Neuronal stem cell (in vitro differentiated cells): ENCODE measurements around the gene ZDHHC11.
"Not testable (repeated sequence)": the region's sequence is repeated elsewhere in the genome, so short reads cannot be mapped to it uniquely, and the experiment has no call there.

ENCODE experiments used
- DNase-seq: peaks from one replicate; pipeline ENCODE4 v3.0.0-alpha.2; 2013; ENCODE audit warnings: low spot score
- H2AFZ ChIP-seq: one replicate; pipeline ENCODE4 v1.6.1; 2013; ENCODE audit warnings: mild to moderate bottlenecking, low read length, inconsistent platforms
- H2AK5ac ChIP-seq: 2 replicates; pipeline ENCODE4 v1.6.1; 2013; ENCODE audit warnings: low read depth, mild to moderate bottlenecking, inconsistent platforms, low read length, moderate library complexity, mixed read lengths
- H2BK120ac ChIP-seq: 2 replicates; pipeline ENCODE4 v1.6.1; 2013; ENCODE audit warnings: low read depth, mild to moderate bottlenecking, inconsistent platforms, low read length, moderate library complexity, mixed read lengths
- H2BK12ac ChIP-seq: one replicate; pipeline ENCODE4 v1.6.1; 2013; ENCODE audit warnings: low read length, inconsistent platforms
- H2BK15ac ChIP-seq: 2 replicates; pipeline ENCODE4 v1.6.1; 2013; ENCODE audit warnings: mild to moderate bottlenecking, low read length, inconsistent platforms, mixed read lengths
- H2BK5ac ChIP-seq: one replicate; pipeline ENCODE4 v1.6.1; 2013; ENCODE audit warnings: inconsistent platforms, mild to moderate bottlenecking, low read length, moderate library complexity
- H3K14ac ChIP-seq: one replicate; pipeline ENCODE4 v1.6.1; 2013; ENCODE audit warnings: low read length, inconsistent platforms
- H3K18ac ChIP-seq: 2 replicates; pipeline ENCODE4 v1.6.1; 2013; ENCODE audit warnings: low read length, inconsistent platforms
- H3K23ac ChIP-seq: 2 replicates; pipeline ENCODE4 v1.6.1; 2013; ENCODE audit warnings: low read depth, mild to moderate bottlenecking, mixed read lengths, low read length, inconsistent platforms; ENCODE audit not compliant: poor library complexity
- H3K27ac ChIP-seq: replicated peaks from 3 replicates; pipeline ENCODE4 v1.5.1; 2013; ENCODE audit warnings: low read length, inconsistent platforms
- H3K27me3 ChIP-seq, 3 experiments: 2 replicates each; pipeline ENCODE4 v1.6.1; 2013; ENCODE audit warnings: low read length in 3 of 3, mild to moderate bottlenecking in 2 of 3, inconsistent platforms in 1 of 3, low read depth in 1 of 3, mixed read lengths in 1 of 3, moderate library complexity in 1 of 3; ENCODE audit not compliant: control insufficient read depth in 3 of 3, insufficient read depth in 3 of 3
- H3K36me3 ChIP-seq, 2 donors: replicated peaks in 1 of 2; 2 replicates each; pipeline ENCODE4 v1.6.1; 2013; ENCODE audit warnings: low read length in 2 of 2; ENCODE audit not compliant: control insufficient read depth in 2 of 2, insufficient read depth in 2 of 2
- H3K4ac ChIP-seq: 2 replicates; pipeline ENCODE4 v1.6.1; 2013; ENCODE audit warnings: inconsistent platforms, mild to moderate bottlenecking, low read length, moderate library complexity
- H3K4me1 ChIP-seq, 2 donors: 1 replicate in 1 of 2; 2 replicates in 1 of 2; pipeline ENCODE4 v1.6.1; 2013; ENCODE audit warnings: low read length in 2 of 2, low read depth in 1 of 2; ENCODE audit not compliant: control insufficient read depth in 2 of 2, insufficient read depth in 1 of 2
- H3K4me2 ChIP-seq: one replicate; pipeline ENCODE4 v1.6.1; 2013; ENCODE audit warnings: mild to moderate bottlenecking, low read length, inconsistent platforms; ENCODE audit not compliant: insufficient read depth, poor library complexity, severe bottlenecking
- H3K4me3 ChIP-seq, 2 donors: 2 replicates each; pipeline ENCODE4 v1.5.1; 2013; ENCODE audit warnings: low read length in 2 of 2, mild to moderate bottlenecking in 2 of 2, inconsistent platforms in 1 of 2, moderate library complexity in 1 of 2
- H3K79me1 ChIP-seq: one replicate; pipeline ENCODE4 v1.6.1; 2013; ENCODE audit warnings: low read depth, mild to moderate bottlenecking, inconsistent platforms, low read length, moderate library complexity
- H3K9ac ChIP-seq: one replicate; pipeline ENCODE4 v1.6.1; 2013; ENCODE audit warnings: mild to moderate bottlenecking, low read depth, low read length, inconsistent platforms; ENCODE audit not compliant: poor library complexity
- H3K9me3 ChIP-seq, 2 donors: replicated peaks in 1 of 2; 2 replicates each; pipeline versions ENCODE3 to v1.6.1; 2013; ENCODE audit warnings: low read length in 2 of 2, mild to moderate bottlenecking in 2 of 2, inconsistent platforms in 1 of 2, low read depth in 1 of 2, mixed read lengths in 1 of 2, moderate library complexity in 1 of 2; ENCODE audit not compliant: control insufficient read depth in 2 of 2, insufficient read depth in 1 of 2
- H4K8ac ChIP-seq: one replicate; pipeline ENCODE4 v1.6.1; 2013; ENCODE audit warnings: low read depth, mild to moderate bottlenecking, inconsistent platforms, low read length, moderate library complexity
- H4K91ac ChIP-seq: one replicate; pipeline ENCODE4 v1.6.1; 2013; ENCODE audit warnings: low read length, low read depth, mild to moderate bottlenecking, inconsistent platforms; ENCODE audit not compliant: poor library complexity
- WGBS, 2 donors: extraction: QIAGEN DNeasy Blood & Tissue Kit; methylation state at CpG; one replicate each; pipeline ENCODE4 v1.1.7; 2013; ENCODE audit warnings: missing lambda C conversion rate in 2 of 2, mixed read lengths in 1 of 2; ENCODE audit not compliant: insufficient read length in 2 of 2, insufficient replicate concordance in 1 of 2; ENCODE audit errors: extremely low coverage in 2 of 2; 5-methylcytosine and 5-hydroxymethylcytosine counted together

ZDHHC11 gene

DNA sequence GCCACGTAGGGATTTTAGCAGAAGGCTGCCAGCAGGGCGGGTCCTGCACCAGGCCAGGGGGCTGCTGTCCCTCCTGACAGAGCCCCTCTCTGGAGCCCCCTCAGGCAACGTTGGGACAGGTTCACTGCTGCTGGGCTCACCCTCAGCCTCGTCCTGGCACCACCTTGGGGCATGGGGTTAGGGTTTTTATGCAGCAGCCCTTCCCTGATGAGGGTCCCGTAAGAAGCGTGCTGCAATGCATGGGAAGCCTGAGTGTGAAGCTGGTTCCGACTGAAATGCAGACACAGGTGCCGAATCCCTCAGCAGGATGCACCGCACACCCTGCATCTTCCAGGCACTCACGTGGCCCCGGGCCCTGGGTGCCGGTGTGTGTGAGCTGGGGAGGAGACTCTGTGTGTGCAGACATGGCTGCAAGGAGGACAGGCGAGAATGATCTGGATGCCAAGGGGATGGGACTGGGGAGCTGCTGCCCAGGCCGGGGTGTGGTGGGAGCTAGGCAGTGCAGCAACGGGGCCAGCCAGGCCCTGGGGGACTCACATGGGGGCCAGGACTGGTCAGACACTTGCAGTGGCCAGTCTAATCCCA lies 93.3 kb downstream of the ZDHHC11 start:
- Histone ChIP-seq H3K4me3 (no peak overlapping the region), H2BK120ac (peak overlapping the region; percentile 99), H3K4me1 (peaks cover 27 to 35% of the 10 kb centered on the region in 2 donors), H3K23ac (peak overlapping the region; percentile 50), H3K27ac (peak overlapping the region; percentile 17), H3K9me3 (peaks cover 0 to 3% of the 10 kb centered on the region in 2 donors), H3K14ac (peak overlapping the region; percentile 63), H3K27me3 (no peaks in the 10 kb centered on the region), H3K79me1 (peaks cover 4% of the 10 kb centered on the region), H3K9ac (peak overlapping the region; percentile 79), H2AK5ac (peak overlapping the region; percentile 94), H2BK15ac (peak overlapping the region; percentile 76), H3K36me3 (no peaks in the 10 kb centered on the region), H4K8ac (peak overlapping the region; percentile 98), H4K91ac (peak overlapping the region; percentile 48), H3K4ac (peak overlapping the region; percentile 94), H2BK5ac (peak overlapping the region; percentile 99), H3K4me2 (no peak overlapping the region), H2AFZ (no peak overlapping the region), H2BK12ac (peak overlapping the region; percentile 99), H3K18ac (peak overlapping the region; percentile 99)
- whole genome bisulfite sequencing, 2 donors: no CpG with 5 or more reads among the region's 15 CpGs
- no peak for DNase-seq

- H3K4me1 ChIP-seq: peaks cover 27 to 35% of the 10 kb centered on the region in 2 donors
- peak; percentile 46 for DNase-seq
- peak overlapping the region; percentile 50 for H3K23ac ChIP-seq
- WGBS, 2 donors: no CpG with 5 or more reads among the region's 11 CpGs
- peak overlapping the region; percentile 97 for H2BK12ac ChIP-seq
- no peaks in the 10 kb centered on the region for H3K36me3 ChIP-seq
- H3K4me3 ChIP-seq: no peak overlapping the region
- no peak overlapping the region for H4K8ac ChIP-seq
- peak overlapping the region; percentile 69 for H2AFZ ChIP-seq
- peak overlapping the region; percentile 63 for H3K14ac ChIP-seq
- peak overlapping the region; percentile 17 for H3K27ac ChIP-seq
- H3K9ac ChIP-seq: peak overlapping the region; percentile 79
- peaks cover 0 to 3% of the 10 kb centered on the region in 2 donors for H3K9me3 ChIP-seq
- peaks cover 4% of the 10 kb centered on the region for H3K79me1 ChIP-seq
- H2BK15ac ChIP-seq: peak overlapping the region; percentile 97
- peak overlapping the region; percentile 97 for H2AK5ac ChIP-seq
- H2BK120ac ChIP-seq: peak overlapping the region; percentile 99
- H3K18ac ChIP-seq: peak overlapping the region; percentile 99
- H2BK5ac ChIP-seq: peak overlapping the region; percentile 99
- H3K4me2 ChIP-seq: peak overlapping the region; percentile 29
- H4K91ac ChIP-seq: no peak overlapping the region
- H3K27me3 ChIP-seq: no peaks in the 10 kb centered on the region
- peak overlapping the region; percentile 94 for H3K4ac ChIP-seq
Observed at GRCh38 chr5:756865-757345, 93.9 kb downstream of the ZDHHC11 start.

DNA sequence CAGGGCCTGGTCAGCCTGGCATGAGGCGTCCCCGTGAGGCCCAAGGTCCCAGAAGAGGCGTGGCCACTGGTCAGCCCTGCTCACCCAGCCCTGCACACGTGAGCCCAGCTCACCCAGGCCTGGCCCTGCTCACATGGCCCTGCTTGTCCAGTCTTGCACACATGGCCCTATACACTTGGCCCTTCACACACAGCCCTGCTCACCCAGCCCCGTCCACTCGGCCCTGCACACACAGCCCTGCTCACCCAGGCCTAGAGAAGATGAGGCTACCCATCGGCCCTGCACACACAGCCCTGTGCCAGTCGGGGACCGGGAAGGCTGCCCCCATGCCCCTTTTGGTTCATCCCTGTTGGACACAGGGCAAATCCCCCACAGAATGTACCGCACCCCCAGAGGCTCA lies 94.6 kb downstream of the ZDHHC11 start:
- peaks cover 27 to 35% of the 10 kb centered on the region in 2 donors for H3K4me1 ChIP-seq
- peak overlapping the region; percentile 97 for H2AK5ac ChIP-seq
- no peaks in the 10 kb centered on the region for H3K36me3 ChIP-seq
- peak overlapping the region; percentile 95 for H2BK120ac ChIP-seq
- H3K79me1 ChIP-seq: peaks cover 3% of the 10 kb centered on the region
- peak overlapping the region; percentile 53 for H3K9ac ChIP-seq
- peak overlapping the region; percentile 100 for H3K4ac ChIP-seq
- DNase-seq: no peak
- peak overlapping the region; percentile 100 for H2BK12ac ChIP-seq
- no peak overlapping the region for H2AFZ ChIP-seq
- H3K4me3 ChIP-seq: no peak overlapping the region
- no peak overlapping the region for H3K4me2 ChIP-seq
- H3K18ac ChIP-seq: peak overlapping the region; percentile 100
- H4K91ac ChIP-seq: peak overlapping the region; percentile 68
- H2BK5ac ChIP-seq: peak overlapping the region; percentile 99
- H3K27me3 ChIP-seq: no peaks in the 10 kb centered on the region
- peak overlapping the region; percentile 84 for H4K8ac ChIP-seq
- no CpG with 5 or more reads among the region's 10 CpGs for WGBS, 2 donors
- H3K9me3 ChIP-seq: peaks cover 0 to 2% of the 10 kb centered on the region in 2 donors
- peak overlapping the region; percentile 97 for H3K14ac ChIP-seq
- H3K23ac ChIP-seq: peak overlapping the region; percentile 77
- no peak overlapping the region for H3K27ac ChIP-seq
- peak overlapping the region; percentile 97 for H2BK15ac ChIP-seq

DNA sequence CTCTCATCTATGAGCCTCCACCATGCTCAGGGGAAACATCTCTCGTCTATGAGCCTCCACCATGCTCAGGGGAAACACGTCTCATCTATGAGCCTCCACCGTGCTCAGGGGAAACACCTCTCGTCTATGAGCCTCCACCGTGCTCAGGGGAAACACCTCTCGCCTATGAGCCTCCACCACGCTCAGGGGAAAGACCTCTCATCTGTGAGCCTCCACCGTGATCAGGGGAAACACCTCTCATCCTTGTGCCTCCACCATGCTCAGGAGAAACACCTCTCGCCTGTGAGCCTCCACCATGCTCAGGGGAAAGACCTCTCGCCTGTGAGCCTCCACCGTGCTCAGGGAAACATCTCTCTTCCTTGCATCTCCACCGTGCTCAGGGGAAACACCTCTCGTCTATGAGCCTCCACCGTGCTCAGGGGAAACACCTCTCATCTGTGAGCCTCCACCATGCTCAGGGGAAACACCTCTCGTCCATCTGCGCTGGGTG lies 96.6 kb downstream of the ZDHHC11 start:
- H3K79me1 ChIP-seq, H3K9ac ChIP-seq, H4K8ac ChIP-seq, H4K91ac ChIP-seq, H3K4me3 ChIP-seq, H2AK5ac ChIP-seq, H3K4me2 ChIP-seq, H3K36me3 ChIP-seq, H3K18ac ChIP-seq, H3K27me3 ChIP-seq, H2BK120ac ChIP-seq, H2BK12ac ChIP-seq, H2BK15ac ChIP-seq, H2BK5ac ChIP-seq, H3K9me3 ChIP-seq, DNase-seq, H3K27ac ChIP-seq, H2AFZ ChIP-seq: not testable (repeated sequence)
- Histone ChIP-seq H3K4ac (peak overlapping the region; percentile 7), H3K4me1 (peaks cover 24 to 31% of the 10 kb centered on the region in 2 donors), H3K14ac (peak overlapping the region; percentile 5), H3K23ac (peak overlapping the region; percentile 0)
- WGBS, 2 donors: no CpG with 5 or more reads among the region's 16 CpGs
